Spleen (tissue), 7 donors: Measurements from ENCODE around the gene STK11IP.

ENCODE experiments used
- CTCF ChIP-seq, 11 experiments: fragments of 200-600 bp in 7 of 11; fragments of 450-650 bp in 4 of 11; sonication (generic) in 4 of 11; IDR thresholded peaks in 8 of 11; conservative IDR thresholded peaks in 3 of 11; 1 replicate in 7 of 11; 2 replicates in 4 of 11; pipeline versions ENCODE4 v1.4.0 to v1.8.0; 2016 to 2021; ENCODE audit warnings: antibody characterized with exemption in 11 of 11, inconsistent platforms in 4 of 11, mild to moderate bottlenecking in 1 of 11
- POLR2A ChIP-seq, 3 donors: fragments of 450-650 bp; IDR thresholded peaks; one replicate each; pipeline ENCODE4 v1.5.1; 2017; ENCODE audit warnings: antibody characterized with exemption in 3 of 3, mild to moderate bottlenecking in 1 of 3
- POLR2AphosphoS5 ChIP-seq, 3 donors: sonication (generic); formaldehyde crosslinking; IDR thresholded peaks; one replicate each; pipeline ENCODE4 v1.5.1; 2017; ENCODE audit warnings: antibody characterized with exemption in 3 of 3
- donor health status: DM: no; HTN: no; CAD: no; lungs with moderate emphysema.
- donor health status: DM: no; HTN: no; CAD: no.
- donor health status: DM: no; HTN: no; CAD: no.

- no peak for TF ChIP-seq POLR2A (IDR thresholded peaks at IDR 0.05)
- no peak for TF ChIP-seq CTCF (IDR thresholded peaks at IDR 0.05 in 8 of 11, conservative IDR thresholded peaks at IDR 0.05 in 3 of 11)
- TF ChIP-seq POLR2AphosphoS5 (IDR thresholded peaks at IDR 0.05) = no peak
Observed at GRCh38 chr2:219628986-219629901, 31.6 kb downstream of the STK11IP start.
